Stomach smooth muscle (tissue), 2 donors: ENCODE data around the gene CRYBG1.

Experiments
- H3K27ac ChIP-seq: one replicate; pipeline ENCODE4 v1.7.0; 2013; ENCODE audit warnings: mild to moderate bottlenecking, low read length, inconsistent platforms
- H3K27me3 ChIP-seq, 2 donors: one replicate each; pipeline ENCODE4 v1.7.0; 2013; ENCODE audit warnings: low read length in 2 of 2; ENCODE audit not compliant: insufficient read depth in 2 of 2, control insufficient read depth in 1 of 2
- H3K36me3 ChIP-seq, 2 donors: one replicate each; pipeline ENCODE4 v1.7.0; 2013; ENCODE audit warnings: low read length in 2 of 2; ENCODE audit not compliant: control insufficient read depth in 2 of 2, insufficient read depth in 2 of 2
- H3K4me1 ChIP-seq: one replicate; pipeline ENCODE4 v1.7.0; 2013; ENCODE audit warnings: low read length; ENCODE audit not compliant: control insufficient read depth, insufficient read depth
- H3K4me3 ChIP-seq, 2 donors: one replicate each; pipeline ENCODE4 v1.7.0; 2013; ENCODE audit warnings: low read length in 2 of 2
- H3K9ac ChIP-seq, 2 donors: one replicate each; pipeline ENCODE4 v1.7.0; 2013; ENCODE audit warnings: low read length in 2 of 2, mild to moderate bottlenecking in 1 of 2
- H3K9me3 ChIP-seq, 2 donors: one replicate each; pipeline ENCODE4 v1.7.0; 2013; ENCODE audit warnings: low read length in 2 of 2; ENCODE audit not compliant: control insufficient read depth in 2 of 2
- donor health status: healthy.
- donor health status: Pancreatic carcinoma.

CRYBG1 gene

DNA sequence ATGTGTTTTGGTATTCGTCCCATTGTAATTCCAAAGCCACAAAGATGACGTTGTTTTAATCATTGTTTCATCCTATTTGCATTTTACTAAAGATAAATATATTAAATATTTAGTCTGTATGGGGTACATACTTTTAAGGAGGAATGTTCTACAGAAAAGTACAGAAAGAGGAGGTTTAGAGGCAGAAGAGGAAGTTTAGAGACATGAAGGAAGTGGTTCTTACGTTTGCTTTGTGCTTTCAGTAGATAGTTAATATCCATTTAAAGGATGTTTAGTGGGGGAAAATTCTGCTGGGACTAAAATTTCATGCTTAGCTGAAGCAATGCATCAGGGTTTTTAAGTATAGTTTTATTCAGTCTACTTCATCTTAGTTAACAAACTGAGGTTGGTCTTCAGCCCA is 116.6 kb downstream of the CRYBG1 start:
- Histone ChIP-seq H3K36me3 (no peaks in the 10 kb centered on the region), H3K9me3 (no peaks in the 10 kb centered on the region), H3K4me3 (no peak overlapping the region), H3K27ac (no peak overlapping the region), H3K27me3 (peaks cover 0 to 4% of the 10 kb centered on the region in 2 donors), H3K9ac (no peak overlapping the region), H3K4me1 (no peaks in the 10 kb centered on the region)

DNA sequence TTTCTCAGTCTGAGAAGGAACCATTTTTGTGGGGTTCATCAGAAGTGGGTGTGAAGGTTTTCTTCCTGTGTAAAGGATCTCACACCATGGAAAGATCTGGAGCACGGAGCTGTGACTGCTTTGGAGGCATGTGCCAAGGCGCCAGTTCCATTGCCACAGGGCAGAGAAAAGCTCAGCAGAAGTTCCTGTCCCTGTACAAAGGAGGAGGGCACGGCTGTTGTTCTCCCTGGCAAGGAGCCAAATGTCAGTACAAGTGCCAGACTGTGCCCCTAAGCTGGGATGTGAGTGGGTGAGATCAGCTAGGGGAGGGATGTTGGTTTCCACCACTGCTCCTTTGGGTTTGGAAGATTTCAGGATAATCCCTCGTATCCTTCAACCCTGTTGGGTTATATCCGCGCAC is 117.3 kb downstream of the CRYBG1 start:
- H3K9ac ChIP-seq, result no peak overlapping the region
- no peak overlapping the region for H3K4me3 ChIP-seq
- no peak overlapping the region for H3K27ac ChIP-seq
- H3K27me3 ChIP-seq, result peaks cover 0 to 4% of the 10 kb centered on the region in 2 donors
- no peaks in the 10 kb centered on the region for H3K4me1 ChIP-seq
- no peaks in the 10 kb centered on the region for H3K36me3 ChIP-seq
- H3K9me3 ChIP-seq, result no peaks in the 10 kb centered on the region

DNA sequence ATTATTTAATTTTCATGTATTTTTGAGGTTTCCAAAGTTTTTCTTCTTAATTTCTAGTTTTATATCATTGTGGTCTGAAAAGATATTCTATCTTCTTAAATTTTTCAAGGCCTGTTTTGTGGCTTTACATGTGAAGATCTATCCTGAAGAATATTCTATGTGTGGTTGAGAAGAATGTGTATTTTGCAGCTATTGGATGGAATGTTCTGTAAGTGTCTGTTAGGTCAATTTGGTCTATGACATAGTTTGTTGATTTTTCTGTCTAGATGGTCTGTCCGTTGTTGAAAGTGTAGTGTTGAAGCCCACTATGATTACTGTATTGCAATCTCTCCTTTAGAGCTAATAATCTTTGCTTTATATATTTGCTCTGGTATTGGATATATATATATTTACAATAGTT is 125.7 kb downstream of the CRYBG1 start:
- Histone ChIP-seq H3K4me1 (no peaks in the 10 kb centered on the region), H3K36me3 (no peaks in the 10 kb centered on the region), H3K9ac (no peak overlapping the region), H3K9me3 (no peaks in the 10 kb centered on the region), H3K27ac (no peak overlapping the region), H3K27me3 (peaks cover 0 to 2% of the 10 kb centered on the region in 2 donors), H3K4me3 (no peak overlapping the region)

DNA sequence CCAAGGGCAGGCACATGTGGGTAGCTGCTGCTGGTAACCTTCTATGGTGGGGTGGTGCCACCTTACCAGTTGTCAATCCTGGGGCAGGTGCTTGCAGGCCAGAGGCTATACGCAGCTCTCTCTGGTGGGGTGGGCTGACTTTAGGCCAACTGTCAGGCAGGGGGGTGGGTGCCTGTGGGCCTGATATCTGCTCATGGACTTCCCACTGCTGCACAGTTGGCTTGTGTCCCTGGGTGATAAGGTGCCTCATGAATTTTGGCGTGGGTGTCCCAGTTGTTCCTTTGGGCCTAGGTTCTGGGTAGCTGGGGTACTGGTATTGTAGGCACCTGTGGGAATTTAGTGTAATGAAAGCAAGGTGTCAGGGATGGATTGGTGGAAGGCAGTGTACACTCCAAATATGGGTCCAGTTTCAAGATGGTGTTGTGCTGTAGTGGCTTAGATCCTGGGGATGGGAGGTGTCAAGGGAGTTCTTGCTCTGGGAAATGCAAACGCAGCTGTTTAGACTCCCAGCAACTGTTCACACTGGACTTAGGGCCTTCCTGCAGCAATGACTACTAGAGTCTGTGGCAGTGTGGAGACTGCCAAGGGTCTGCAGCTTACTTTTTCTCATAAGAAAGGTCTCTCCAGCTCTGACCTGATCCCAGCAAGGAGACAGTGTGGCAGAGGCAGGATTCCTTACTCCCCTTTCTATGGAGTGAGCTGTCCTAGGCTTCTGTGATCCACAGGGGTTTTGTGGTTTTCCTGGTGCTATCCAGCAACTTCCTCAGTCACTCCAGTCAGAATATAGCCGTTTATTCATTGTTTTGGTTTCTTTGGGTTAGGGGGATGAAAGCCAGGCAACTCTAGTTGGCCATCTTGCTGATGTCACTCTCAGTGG is 128.2 kb downstream of the CRYBG1 start:
- no peaks in the 10 kb centered on the region for H3K9me3 ChIP-seq
- H3K9ac ChIP-seq, result no peak overlapping the region
- H3K27ac ChIP-seq, result no peak overlapping the region
- peaks cover 0 to 2% of the 10 kb centered on the region in 2 donors for H3K27me3 ChIP-seq
- no peaks in the 10 kb centered on the region for H3K4me1 ChIP-seq
- H3K36me3 ChIP-seq, result no peaks in the 10 kb centered on the region
- no peak overlapping the region for H3K4me3 ChIP-seq

DNA sequence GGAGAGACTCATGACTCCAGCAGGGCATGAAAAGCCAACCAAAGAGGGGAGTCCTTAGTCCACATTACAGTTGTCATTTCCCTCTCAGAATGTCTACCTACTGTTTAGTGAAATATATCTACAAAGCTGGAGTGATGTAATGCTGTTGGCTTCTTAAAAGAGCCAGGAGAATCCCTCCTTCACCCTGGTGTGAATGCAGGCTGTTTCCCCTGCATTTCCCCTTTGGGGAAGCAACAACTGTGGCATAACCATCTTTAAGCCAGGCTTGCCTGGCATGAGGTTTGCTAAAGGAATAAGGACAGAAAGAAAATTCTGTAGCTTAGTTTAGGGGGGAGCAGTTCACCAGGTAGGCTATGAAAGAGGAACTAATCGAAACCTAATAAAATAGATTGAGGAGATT is 129.5 kb downstream of the CRYBG1 start:
- Histone ChIP-seq H3K27ac (no peak overlapping the region), H3K9ac (no peak overlapping the region), H3K9me3 (no peaks in the 10 kb centered on the region), H3K4me1 (no peaks in the 10 kb centered on the region), H3K4me3 (no peak overlapping the region), H3K27me3 (peaks cover 0 to 2% of the 10 kb centered on the region in 2 donors), H3K36me3 (no peaks in the 10 kb centered on the region)

DNA sequence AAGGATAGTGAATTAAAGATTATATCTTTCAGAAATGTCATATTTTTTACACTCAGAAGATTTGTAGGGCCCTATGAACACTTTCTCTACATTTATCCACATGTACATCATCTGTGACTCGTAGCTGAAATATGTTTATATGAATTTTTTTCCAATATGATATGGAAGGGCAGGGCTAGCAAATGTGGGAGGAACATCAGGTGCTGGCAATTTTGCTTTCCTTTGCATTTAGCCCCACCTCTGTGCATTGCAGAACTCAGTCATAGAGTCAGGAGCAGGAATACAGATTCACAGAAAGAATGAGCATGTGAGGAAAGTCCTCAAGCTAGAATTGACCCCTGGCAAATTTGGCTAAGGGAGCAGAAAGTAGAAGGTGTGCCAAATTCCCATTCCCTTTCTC is 129.9 kb downstream of the CRYBG1 start:
- no peak overlapping the region for H3K27ac ChIP-seq
- no peak overlapping the region for H3K4me3 ChIP-seq
- H3K36me3 ChIP-seq, result no peaks in the 10 kb centered on the region
- H3K27me3 ChIP-seq, result peaks cover 0 to 2% of the 10 kb centered on the region in 2 donors
- H3K4me1 ChIP-seq, result no peaks in the 10 kb centered on the region
- no peak overlapping the region for H3K9ac ChIP-seq
- no peaks in the 10 kb centered on the region for H3K9me3 ChIP-seq

DNA sequence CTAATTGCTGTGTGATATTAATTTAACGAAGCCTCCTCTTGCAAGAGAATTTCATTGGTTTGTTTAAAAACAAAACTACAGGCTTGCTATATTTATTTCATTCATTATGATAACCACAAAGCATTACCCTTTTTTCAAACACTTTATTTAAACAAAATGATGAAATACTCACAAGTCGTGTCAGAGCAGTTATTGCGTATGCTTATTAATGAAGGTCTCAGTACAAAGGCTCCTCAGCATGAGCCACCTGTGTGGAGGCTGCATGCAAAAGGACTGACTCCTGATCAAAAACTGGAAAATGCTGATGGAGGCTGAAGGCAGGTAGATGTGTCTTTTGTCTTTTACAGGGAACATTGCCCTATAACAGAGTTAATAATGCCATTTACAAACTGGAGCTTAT is 130.5 kb downstream of the CRYBG1 start:
- H3K27me3 ChIP-seq, result peaks cover 0 to 2% of the 10 kb centered on the region in 2 donors
- no peak overlapping the region for H3K27ac ChIP-seq
- H3K9ac ChIP-seq, result no peak overlapping the region
- no peaks in the 10 kb centered on the region for H3K4me1 ChIP-seq
- no peaks in the 10 kb centered on the region for H3K36me3 ChIP-seq
- no peaks in the 10 kb centered on the region for H3K9me3 ChIP-seq
- no peak overlapping the region for H3K4me3 ChIP-seq

DNA sequence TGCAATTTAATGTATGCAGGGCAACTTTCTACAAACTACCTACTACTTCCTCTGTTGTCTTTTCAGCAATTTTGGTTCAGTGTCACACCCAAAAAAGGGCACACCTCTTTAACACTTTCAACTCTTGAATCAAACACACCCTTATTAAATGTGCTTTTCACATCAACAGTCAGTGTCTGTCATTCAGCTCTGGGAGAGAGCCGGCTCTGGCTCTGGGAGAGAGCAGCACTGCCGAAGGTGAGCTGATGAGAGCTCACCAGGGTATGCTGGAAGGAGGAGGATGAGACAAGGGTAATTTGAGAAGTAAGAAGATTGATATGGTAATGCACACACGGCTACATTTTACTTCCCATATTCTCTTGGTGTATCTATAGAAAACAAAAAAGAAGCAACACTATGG is 134.5 kb downstream of the CRYBG1 start:
- no peak overlapping the region for H3K4me3 ChIP-seq
- no peak overlapping the region for H3K27ac ChIP-seq
- H3K9ac ChIP-seq, result no peak overlapping the region
- H3K27me3 ChIP-seq, result no peaks in the 10 kb centered on the region
- H3K9me3 ChIP-seq, result no peaks in the 10 kb centered on the region
- no peaks in the 10 kb centered on the region for H3K36me3 ChIP-seq
- no peaks in the 10 kb centered on the region for H3K4me1 ChIP-seq

DNA sequence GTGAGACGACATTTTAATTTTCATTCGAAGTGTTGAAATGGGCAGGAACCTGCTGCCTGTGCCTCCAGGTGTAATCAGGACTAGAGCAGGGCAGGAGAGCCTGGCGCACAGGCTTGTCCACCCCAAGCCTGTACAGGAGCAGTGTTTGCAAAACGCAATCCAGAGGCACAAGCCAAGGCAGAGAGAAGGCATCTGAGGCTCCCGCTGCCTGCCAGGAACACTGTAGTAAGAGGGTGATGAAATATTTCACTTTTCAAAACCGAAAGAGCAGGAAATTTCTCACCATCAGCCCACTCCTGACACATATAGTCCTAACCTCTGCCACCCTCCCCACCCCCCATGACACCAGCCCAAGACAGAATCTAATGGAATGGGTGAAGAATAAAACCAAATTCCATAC is 136.3 kb downstream of the CRYBG1 start:
- no peaks in the 10 kb centered on the region for H3K27me3 ChIP-seq
- no peak overlapping the region for H3K27ac ChIP-seq

DNA sequence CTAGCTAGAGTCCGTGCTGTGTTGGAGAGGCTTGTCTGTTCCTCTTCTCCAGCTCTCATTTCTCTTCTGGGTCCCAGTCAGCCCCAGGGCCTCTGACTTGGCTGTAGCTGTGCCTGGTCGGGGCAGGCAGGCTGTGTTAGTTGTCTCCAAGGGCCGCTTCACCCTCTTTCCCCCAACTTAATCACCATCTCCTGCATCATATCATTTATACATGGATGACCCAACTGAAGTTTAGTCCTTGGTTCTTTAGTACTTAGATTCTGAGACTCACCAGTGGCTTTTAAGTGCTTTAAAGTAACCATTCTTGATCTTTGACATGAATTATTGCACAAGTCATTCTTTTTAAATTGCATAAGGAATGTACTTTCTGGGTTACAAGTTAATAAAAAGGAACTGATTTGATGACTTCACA is 141.4 kb downstream of the CRYBG1 start:
- Histone ChIP-seq H3K9ac (no peak overlapping the region), H3K4me3 (no peak overlapping the region), H3K27me3 (peaks cover under 1 to 2% of the 10 kb centered on the region in 2 donors), H3K27ac (no peak overlapping the region), H3K9me3 (no peaks in the 10 kb centered on the region), H3K4me1 (no peaks in the 10 kb centered on the region), H3K36me3 (no peaks in the 10 kb centered on the region)

More for the DNA sequence above, 136.3 kb downstream of the CRYBG1 start:
- H3K4me1 ChIP-seq, result no peaks in the 10 kb centered on the region
- H3K9ac ChIP-seq, result no peak overlapping the region
- H3K4me3 ChIP-seq, result no peak overlapping the region
- no peaks in the 10 kb centered on the region for H3K36me3 ChIP-seq
- H3K9me3 ChIP-seq, result no peaks in the 10 kb centered on the region

DNA sequence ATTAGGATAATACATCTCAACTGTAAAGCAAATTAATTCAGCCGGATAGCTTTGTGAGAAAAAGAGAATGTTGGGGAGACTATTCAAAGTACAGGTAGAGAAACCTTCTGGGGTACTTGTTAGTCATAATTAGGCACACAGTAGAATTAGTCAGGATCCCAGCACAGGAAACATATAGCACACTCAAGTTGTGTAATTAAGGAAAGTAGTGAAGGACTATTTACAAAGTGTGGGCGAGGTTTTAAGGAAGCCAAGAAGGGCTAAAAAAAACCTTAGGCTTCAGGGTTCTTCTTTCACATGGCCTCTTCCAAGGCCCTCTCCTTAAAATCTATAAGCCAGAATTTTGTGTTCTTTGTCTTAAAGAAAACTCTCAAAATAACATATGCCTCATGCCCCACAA is 142.0 kb downstream of the CRYBG1 start:
- H3K9ac ChIP-seq, result no peak overlapping the region

More for the DNA sequence above, 142.0 kb downstream of the CRYBG1 start:
- no peak overlapping the region for H3K27ac ChIP-seq
- H3K9me3 ChIP-seq, result no peaks in the 10 kb centered on the region
- H3K4me1 ChIP-seq, result no peaks in the 10 kb centered on the region
- H3K36me3 ChIP-seq, result no peaks in the 10 kb centered on the region
- H3K27me3 ChIP-seq, result peaks cover 5 to 8% of the 10 kb centered on the region in 2 donors
- no peak overlapping the region for H3K4me3 ChIP-seq
